ENCODE results near the gene MVD. TPM values are rescaled to one million over a fixed set of nuclear protein-coding genes. Genes with fewer than 3 reads are reported as not detected.

MVD gene
- total and polyA plus RNA-seq, 2 experiments from 2014 or later = 95.3 to 149 TPM

- peaks cover 7% of the 10 kb centered on the region for H3K4me1 ChIP-seq (ENCODE audit: insufficient read depth)
These were observed 7.1 kb downstream of the MVD start for GRCh38 chr16:88655733-88656281.

More at GRCh38 chr16:88655733-88656281, 7.1 kb downstream of the MVD start:
- peaks cover 4% of the 10 kb centered on the region; the same call in 2 of the 3 replicates for H3K4me1 Mint-ChIP-seq
- H3K79me2 ChIP-seq (replicated peaks; ENCODE audit: insufficient read depth) = peaks cover 28% of the 10 kb centered on the region
- H3K27me3 Mint-ChIP-seq (ENCODE audit: insufficient read depth, low read depth, poor library complexity) = peaks cover 2% of the 10 kb centered on the region
- no peaks in the 10 kb centered on the region for H3K9me2 ChIP-seq (ENCODE audit: insufficient read depth)
- 0 out of 2 replicates have a peak, but pooled peaks cover 8% of the 10 kb centered on the region for H3F3A ChIP-seq (replicated peaks; ENCODE audit: low read depth)
- peaks cover 18% of the 10 kb centered on the region for H3K36me3 Mint-ChIP-seq (ENCODE audit: low read depth)
- no peak overlapping the region for H3K27ac ChIP-seq (ENCODE audit: low read depth)
- peaks cover 7% of the 10 kb centered on the region for H3K36me3 ChIP-seq (ENCODE audit: insufficient read depth)
- no peak for ATAC-seq
- peaks cover 23% of the 10 kb centered on the region; the same call in 1 of the 2 replicates for H4K20me1 ChIP-seq (replicated peaks; ENCODE audit: insufficient read depth)
- H3K4me3 ChIP-seq = no peak overlapping the region
- TF ChIP-seq CTCF (conservative IDR thresholded peaks at IDR 0.05; ENCODE audit: low read depth in 2 of 2) (no peak; a peak in 1 of 4 replicates), ETS1 (IDR thresholded peaks at IDR 0.05) (no peak), STAT1 (IDR thresholded peaks at IDR 0.05; ENCODE audit: unreplicated experiment) (no peak), REST (IDR thresholded peaks at IDR 0.05; ENCODE audit: unreplicated experiment) (no peak), JUNB (IDR thresholded peaks at IDR 0.05; ENCODE audit: unreplicated experiment) (no peak), POLR2AphosphoS5 (IDR thresholded peaks at IDR 0.05; ENCODE audit: low read depth) (no peak), NANOG (IDR thresholded peaks at IDR 0.05; ENCODE audit: borderline replicate concordance) (no peak)
- no peak overlapping the region for H3K4me2 ChIP-seq
- H3K9me3 Mint-ChIP-seq = no peaks in the 10 kb centered on the region
- no peak overlapping the region for H2AFZ ChIP-seq
- no peak overlapping the region for H3K27ac Mint-ChIP-seq
- no peak for DNase-seq (ENCODE audit: low spot score)
- H3K27me3 ChIP-seq (ENCODE audit: insufficient read depth) = no peaks in the 10 kb centered on the region
- H3K4me3 Mint-ChIP-seq = no peak overlapping the region

All from GM23338 (cell line).